ENCODE data around the gene MRPL54. TPM values are rescaled to one million over a fixed set of nuclear protein-coding genes. Genes with fewer than 3 reads are reported as not detected.

The MRPL54 gene
- total RNA-seq, 1 experiment from 2014 or later = 85.7 TPM

- H3K4me3 Mint-ChIP-seq (ENCODE audit: unreplicated experiment) = no peak overlapping the region
- no peak for DNase-seq (ENCODE audit: unreplicated experiment)
- H3K36me3 Mint-ChIP-seq (ENCODE audit: insufficient read depth, unreplicated experiment) = peaks cover 14% of the 10 kb centered on the region
- H3K4me1 Mint-ChIP-seq (ENCODE audit: insufficient read depth, unreplicated experiment) = no peaks in the 10 kb centered on the region
- intact Hi-C loops (cut with micrococcal nuclease) = loop anchor here (10.0 kb wide), 1 partner anchor 55 kb away; no protein-coding TSS in a partner anchor
- H3K27ac Mint-ChIP-seq (ENCODE audit: low read depth, unreplicated experiment) = no peak overlapping the region
- TF ChIP-seq CTCF (IDR thresholded peaks at IDR 0.05; ENCODE audit: unreplicated experiment) = no peak
- BruUV-seq (replicated peaks) = no TSS peak
- H3K9me3 Mint-ChIP-seq (ENCODE audit: unreplicated experiment) = no peaks in the 10 kb centered on the region
- POLR2A ChIA-PET = no interaction called here
- CTCF ChIA-PET = interaction anchor here (0.7 kb wide), 1 partner anchor 93 kb away, joined by 3 read pairs; no protein-coding TSS in a partner anchor
- H3K27me3 Mint-ChIP-seq (ENCODE audit: insufficient read depth, unreplicated experiment) = no peaks in the 10 kb centered on the region
Measured at GRCh38 chr19:3769494-3769893, 7.0 kb downstream of the MRPL54 start.

- no TSS peak for BruUV-seq (replicated peaks)
- no peak for DNase-seq (ENCODE audit: unreplicated experiment)
- peaks cover 11% of the 10 kb centered on the region for H3K36me3 Mint-ChIP-seq (ENCODE audit: insufficient read depth, unreplicated experiment)
- no peaks in the 10 kb centered on the region for H3K27me3 Mint-ChIP-seq (ENCODE audit: insufficient read depth, unreplicated experiment)
- H3K27ac Mint-ChIP-seq (ENCODE audit: low read depth, unreplicated experiment) = no peak overlapping the region
- H3K9me3 Mint-ChIP-seq (ENCODE audit: unreplicated experiment) = no peaks in the 10 kb centered on the region
- ChIA-PET POLR2A (interaction anchor here (1.4 kb wide), 1 partner anchor 8 kb away, joined by 6 read pairs; the partner anchor contains the start of genes APBA3 and MRPL54), CTCF (interaction anchor here (0.6 to 0.7 kb wide), 2 partner anchors 93 to 103 kb away, joined by 3 to 4 read pairs; no protein-coding TSS in a partner anchor)
- no peaks in the 10 kb centered on the region for H3K4me1 Mint-ChIP-seq (ENCODE audit: insufficient read depth, unreplicated experiment)
- no peak for TF ChIP-seq CTCF (IDR thresholded peaks at IDR 0.05; ENCODE audit: unreplicated experiment)
- intact Hi-C loops (cut with micrococcal nuclease) = no loop called here
- no peak overlapping the region for H3K4me3 Mint-ChIP-seq (ENCODE audit: unreplicated experiment)
Measured at GRCh38 chr19:3770136-3770999, 7.9 kb downstream of the MRPL54 start.

- DNase-seq (ENCODE audit: unreplicated experiment) = no peak
- CTCF ChIA-PET = interaction anchor here (0.6 kb wide), 1 partner anchor 104 kb away, joined by 4 read pairs; no protein-coding TSS in a partner anchor
- H3K4me3 Mint-ChIP-seq (ENCODE audit: unreplicated experiment) = no peak overlapping the region
- H3K27me3 Mint-ChIP-seq (ENCODE audit: insufficient read depth, unreplicated experiment) = no peaks in the 10 kb centered on the region
- no peak for TF ChIP-seq CTCF (IDR thresholded peaks at IDR 0.05; ENCODE audit: unreplicated experiment)
- peaks cover 2% of the 10 kb centered on the region for H3K36me3 Mint-ChIP-seq (ENCODE audit: insufficient read depth, unreplicated experiment)
- intact Hi-C loops (cut with micrococcal nuclease) = no loop called here
- H3K9me3 Mint-ChIP-seq (ENCODE audit: unreplicated experiment) = peaks cover 2% of the 10 kb centered on the region
- H3K4me1 Mint-ChIP-seq (ENCODE audit: insufficient read depth, unreplicated experiment) = no peaks in the 10 kb centered on the region
- BruUV-seq (replicated peaks) = no TSS peak
- no peak overlapping the region for H3K27ac Mint-ChIP-seq (ENCODE audit: low read depth, unreplicated experiment)
- POLR2A ChIA-PET = interaction anchor here (1.4 kb wide), 1 partner anchor 9 kb away, joined by 6 read pairs; the partner anchor contains the start of genes APBA3 and MRPL54
Measured at GRCh38 chr19:3771000-3771905, 8.8 kb downstream of the MRPL54 start.
